Measurements from ENCODE around the gene TTC22. TPM values are rescaled to one million over a fixed set of nuclear protein-coding genes. Genes with fewer than 3 reads are reported as not detected.

Gene TTC22
- total RNA-seq, 1 experiment from 2014 or later = 8.8 TPM

- peak; percentile 46 to 62 for DNase-seq
- Mint-ChIP-seq H3K4me1 (ENCODE audit: low read depth, unreplicated experiment) (no peaks in the 10 kb centered on the region), H3K36me3 (ENCODE audit: insufficient read depth, unreplicated experiment) (no peaks in the 10 kb centered on the region), H3K4me3 (ENCODE audit: unreplicated experiment) (no peak overlapping the region), H3K9me3 (ENCODE audit: unreplicated experiment) (no peaks in the 10 kb centered on the region), H3K27me3 (ENCODE audit: insufficient read depth, unreplicated experiment) (no peaks in the 10 kb centered on the region), H3K27ac (ENCODE audit: unreplicated experiment) (no peak overlapping the region)
- ChIA-PET CTCF (no interaction called here), POLR2A (no interaction called here)
- Histone ChIP-seq H3K27me3 (replicated peaks; ENCODE audit: control insufficient read depth, insufficient read depth, low read length) (no peaks in the 10 kb centered on the region), H3K4me1 (no peaks in the 10 kb centered on the region), H3K4me3 (ENCODE audit: low read depth, low read length) (no peak overlapping the region), H3K9me3 (no peaks in the 10 kb centered on the region), H3K36me3 (ENCODE audit: control insufficient read depth, insufficient read depth, low read length) (no peaks in the 10 kb centered on the region)
- BruUV-seq (replicated peaks) = no TSS peak
- intact Hi-C loops (cut with micrococcal nuclease; ENCODE audit: unreplicated experiment) = no loop called here
- no peak for TF ChIP-seq CTCF (IDR thresholded peaks at IDR 0.05; ENCODE audit: insufficient read depth in 1 of 2, low read depth in 1 of 2, low read length in 1 of 2, severe bottlenecking in 1 of 2, unreplicated experiment in 1 of 2)
These were observed 26.2 kb downstream of the TTC22 start for GRCh38 chr1:54774820-54775498.

GRCh38 chr1:54772951-54773350, 28.2 kb downstream of the TTC22 start:
- Mint-ChIP-seq H3K27ac (ENCODE audit: unreplicated experiment) (no peak overlapping the region), H3K36me3 (ENCODE audit: insufficient read depth, unreplicated experiment) (no peaks in the 10 kb centered on the region), H3K27me3 (ENCODE audit: insufficient read depth, unreplicated experiment) (no peaks in the 10 kb centered on the region), H3K4me3 (ENCODE audit: unreplicated experiment) (no peak overlapping the region), H3K4me1 (ENCODE audit: low read depth, unreplicated experiment) (no peaks in the 10 kb centered on the region), H3K9me3 (ENCODE audit: unreplicated experiment) (no peaks in the 10 kb centered on the region)
- no TSS peak for BruUV-seq (replicated peaks)
- DNase-seq = no peak
- H3K27me3 ChIP-seq (replicated peaks; ENCODE audit: control insufficient read depth, insufficient read depth, low read length) = no peaks in the 10 kb centered on the region
- H3K36me3 ChIP-seq (ENCODE audit: control insufficient read depth, insufficient read depth, low read length) = no peaks in the 10 kb centered on the region
- intact Hi-C loops (cut with micrococcal nuclease; ENCODE audit: unreplicated experiment) = no loop called here
- H3K4me3 ChIP-seq (ENCODE audit: low read depth, low read length) = no peak overlapping the region
- H3K9me3 ChIP-seq = no peaks in the 10 kb centered on the region
- ChIA-PET CTCF (no interaction called here), POLR2A (interaction anchor here (0.9 kb wide), 1 partner anchor 9 kb away, joined by 3 read pairs; the partner anchor contains the start of gene PARS2)
- H3K4me1 ChIP-seq = no peaks in the 10 kb centered on the region
- no peak for TF ChIP-seq CTCF (IDR thresholded peaks at IDR 0.05; ENCODE audit: insufficient read depth in 1 of 2, low read depth in 1 of 2, low read length in 1 of 2, severe bottlenecking in 1 of 2, unreplicated experiment in 1 of 2)

- Mint-ChIP-seq H3K36me3 (ENCODE audit: insufficient read depth, unreplicated experiment) (no peaks in the 10 kb centered on the region), H3K27ac (ENCODE audit: unreplicated experiment) (no peak overlapping the region), H3K4me1 (ENCODE audit: low read depth, unreplicated experiment) (peaks cover 7% of the 10 kb centered on the region), H3K27me3 (ENCODE audit: insufficient read depth, unreplicated experiment) (no peaks in the 10 kb centered on the region), H3K9me3 (ENCODE audit: unreplicated experiment) (no peaks in the 10 kb centered on the region), H3K4me3 (ENCODE audit: unreplicated experiment) (no peak overlapping the region)
- intact Hi-C loops (cut with micrococcal nuclease; ENCODE audit: unreplicated experiment) = loop anchor here (1.0 kb wide), 1 partner anchor 42 kb away; no protein-coding TSS in a partner anchor
- TF ChIP-seq CTCF (IDR thresholded peaks at IDR 0.05; ENCODE audit: insufficient read depth in 1 of 2, low read depth in 1 of 2, low read length in 1 of 2, severe bottlenecking in 1 of 2, unreplicated experiment in 1 of 2) = peak in 1 of 2 experiments; percentile 23
- Histone ChIP-seq H3K9me3 (no peaks in the 10 kb centered on the region), H3K4me1 (no peaks in the 10 kb centered on the region), H3K36me3 (ENCODE audit: control insufficient read depth, insufficient read depth, low read length) (no peaks in the 10 kb centered on the region), H3K27me3 (replicated peaks; ENCODE audit: control insufficient read depth, insufficient read depth, low read length) (no peaks in the 10 kb centered on the region), H3K4me3 (ENCODE audit: low read depth, low read length) (no peak overlapping the region)
- CTCF ChIA-PET = interaction anchor here (1.9 kb wide), 1 partner anchor 33 kb away, joined by 15 read pairs; the partner anchor contains the start of gene TTC22
- DNase-seq = peak; percentile 23 to 43
- BruUV-seq (replicated peaks) = no TSS peak
- POLR2A ChIA-PET = no interaction called here
These were observed 33.0 kb downstream of the TTC22 start for GRCh38 chr1:54768093-54768492.
